HEK293 (cell line): ENCODE results near the gene PDE11A.

Experiments used
- CTCF ChIA-PET: fragments of 350-600 bp; formaldehyde crosslinking; extraction: SDS; loops from one replicate; lab custom pipeline; 2021; ENCODE audit warnings: antibody characterized with exemption; lab: Yijun Ruan, JAX
- POLR2A ChIA-PET: fragments of 300-600 bp; formaldehyde crosslinking; extraction: SDS; loops from one replicate; lab custom pipeline; 2020; ENCODE audit warnings: antibody characterized with exemption, inconsistent platforms; lab: Yijun Ruan, JAX
- H3K27ac ChIP-seq: fragments of 200-500 bp; sonication (Bioruptor generic); 2 replicates; pipeline ENCODE4 v1.5.1; 2014; ENCODE audit warnings: low read depth, low read length, control low read depth, inconsistent platforms; ENCODE audit errors: extremely low read depth
- H3K36me3 ChIP-seq, 2 experiments: fragments of 200-500 bp in 1 of 2; sonication (Bioruptor generic) in 1 of 2; 1 replicate in 1 of 2; 2 replicates in 1 of 2; pipeline ENCODE4 v1.5.1; 2014 to 2017; ENCODE audit warnings: inconsistent platforms in 2 of 2, low read length in 2 of 2; ENCODE audit not compliant: control insufficient read depth in 2 of 2, insufficient read depth in 1 of 2
- H3K4me1 ChIP-seq: fragments of 200-500 bp; sonication (Bioruptor generic); 2 replicates; pipeline ENCODE4 v1.5.1; 2014; ENCODE audit warnings: mild to moderate bottlenecking, low read length, inconsistent platforms; ENCODE audit not compliant: control insufficient read depth, insufficient read depth
- H3K4me3 ChIP-seq: 2 replicates; pipeline ENCODE4 v1.5.1; 2011; ENCODE audit warnings: low read depth, mild to moderate bottlenecking, control low read depth, low read length, moderate library complexity
- H3K9me3 ChIP-seq: fragments of 200-500 bp; sonication (Bioruptor generic); 2 replicates; pipeline ENCODE4 v1.5.1; 2014; ENCODE audit warnings: low read depth, low read length, inconsistent platforms; ENCODE audit not compliant: control insufficient read depth, insufficient read depth
- KLF7 ChIP-seq: fragments of 450-650 bp; formaldehyde crosslinking; IDR thresholded peaks from 2 replicates; pipeline ENCODE4 v1.5.1; 2016; ENCODE audit warnings: missing biosample characterization, missing genetic modification characterization, borderline replicate concordance
- SALL2 ChIP-seq: fragments of 450-650 bp; formaldehyde crosslinking; IDR thresholded peaks from 2 replicates; pipeline ENCODE4 v1.5.0; 2017; ENCODE audit warnings: missing biosample characterization, mild to moderate bottlenecking, missing genetic modification characterization, borderline replicate concordance
- ZFP3 ChIP-seq: fragments of 450-650 bp; formaldehyde crosslinking; IDR thresholded peaks from 2 replicates; pipeline ENCODE4 v1.5.1; 2016; ENCODE audit warnings: low read depth, missing biosample characterization, missing genetic modification characterization
- ZNF19 ChIP-seq: fragments of 450-650 bp; formaldehyde crosslinking; IDR thresholded peaks from 2 replicates; pipeline ENCODE4; 2016; ENCODE audit warnings: missing biosample characterization, missing genetic modification characterization, low read depth
- ZNF2 ChIP-seq: fragments of 450-650 bp; formaldehyde crosslinking; IDR thresholded peaks from 2 replicates; pipeline ENCODE4 v1.5.1; 2016; ENCODE audit warnings: missing biosample characterization, missing genetic modification characterization
- ZNF302 ChIP-seq: fragments of 450-650 bp; formaldehyde crosslinking; IDR thresholded peaks from 2 replicates; pipeline ENCODE4 v1.5.1; 2016; ENCODE audit warnings: missing biosample characterization, missing genetic modification characterization, low read depth
- ZNF394 ChIP-seq: fragments of 450-650 bp; formaldehyde crosslinking; IDR thresholded peaks from 2 replicates; pipeline ENCODE4 v1.5.1; 2016; ENCODE audit warnings: missing biosample characterization, missing genetic modification characterization, mild to moderate bottlenecking, moderate library complexity, borderline replicate concordance
- ZNF404 ChIP-seq: fragments of 450-650 bp; formaldehyde crosslinking; IDR thresholded peaks from 2 replicates; pipeline ENCODE4 v1.5.1; 2017; ENCODE audit warnings: missing biosample characterization, missing genetic modification characterization
- ZNF473 ChIP-seq: fragments of 450-650 bp; formaldehyde crosslinking; IDR thresholded peaks from 2 replicates; pipeline ENCODE4 v1.5.1; 2017; ENCODE audit warnings: missing biosample characterization, missing genetic modification characterization
- ZNF501 ChIP-seq: fragments of 450-650 bp; formaldehyde crosslinking; IDR thresholded peaks from 2 replicates; pipeline ENCODE4 v1.5.1; 2016; ENCODE audit warnings: missing biosample characterization, missing genetic modification characterization
- ZNF514 ChIP-seq: fragments of 450-650 bp; formaldehyde crosslinking; IDR thresholded peaks from 2 replicates; pipeline ENCODE4 v1.5.1; 2016; ENCODE audit warnings: missing biosample characterization, missing genetic modification characterization
- ZNF600 ChIP-seq: fragments of 450-650 bp; formaldehyde crosslinking; IDR thresholded peaks from 2 replicates; pipeline ENCODE4 v1.5.1; 2016; ENCODE audit warnings: missing biosample characterization, missing genetic modification characterization
- ZNF654 ChIP-seq: fragments of 450-650 bp; formaldehyde crosslinking; IDR thresholded peaks from 2 replicates; pipeline ENCODE4 v1.5.1; 2016; ENCODE audit warnings: low read depth, missing biosample characterization, missing genetic modification characterization
- ZNF707 ChIP-seq: fragments of 450-650 bp; formaldehyde crosslinking; IDR thresholded peaks from 2 replicates; pipeline ENCODE4 v1.5.1; 2016; ENCODE audit warnings: missing biosample characterization, missing genetic modification characterization
- ZNF76 ChIP-seq: fragments of 450-650 bp; formaldehyde crosslinking; IDR thresholded peaks from 2 replicates; pipeline ENCODE4; 2016; ENCODE audit warnings: low read depth, missing biosample characterization, missing genetic modification characterization, borderline replicate concordance
- ZSCAN16 ChIP-seq: fragments of 450-650 bp; formaldehyde crosslinking; IDR thresholded peaks from 2 replicates; pipeline ENCODE4 v1.5.1; 2016; ENCODE audit warnings: missing biosample characterization, missing genetic modification characterization
- TF ChIP-seq, protein P1 (sequence below): fragments of 450-650 bp; formaldehyde crosslinking; IDR thresholded peaks from 2 replicates; pipeline ENCODE4 v1.5.1; 2016; ENCODE audit warnings: missing biosample characterization, missing genetic modification characterization
- TF ChIP-seq, protein P2 (sequence below): fragments of 450-650 bp; formaldehyde crosslinking; IDR thresholded peaks from 2 replicates; pipeline ENCODE4 v1.5.1; 2016; ENCODE audit warnings: missing biosample characterization, missing genetic modification characterization
- TF ChIP-seq, protein P3 (sequence below): fragments of 450-650 bp; formaldehyde crosslinking; IDR thresholded peaks from 2 replicates; pipeline ENCODE4 v1.5.1; 2016; ENCODE audit warnings: missing biosample characterization, missing genetic modification characterization

PDE11A gene

DNA sequence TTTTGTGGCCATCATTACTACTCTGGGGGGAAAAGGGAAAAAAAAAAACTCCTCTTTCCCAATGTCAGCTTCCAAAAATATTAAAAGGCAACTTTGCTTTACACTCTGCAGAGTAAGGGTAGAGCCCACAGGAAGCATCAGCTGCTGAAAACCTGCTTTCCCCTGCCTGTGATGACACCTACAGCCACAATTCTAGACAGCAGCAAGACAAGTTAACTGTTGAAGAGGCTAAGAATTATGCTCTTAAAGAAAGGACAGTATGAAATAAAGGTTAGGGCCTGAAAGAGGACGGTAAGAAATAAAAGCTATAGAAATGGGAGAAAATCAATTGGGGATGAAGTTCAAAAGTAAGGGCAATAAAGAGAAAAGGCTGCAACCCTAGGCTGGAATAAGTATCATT, 3.0 kb downstream of the PDE11A start:
- POLR2A ChIA-PET: no interaction called here
- no peak for TF ChIP-seq ZNF76 (tag by site-specific recombination)
- no peak for TF ChIP-seq ZNF514 (tag by site-specific recombination)
- no peak for TF ChIP-seq KLF7 (tag by site-specific recombination)
- TF ChIP-seq ZNF2 (tag by site-specific recombination): no peak
- TF ChIP-seq, protein P1, sequence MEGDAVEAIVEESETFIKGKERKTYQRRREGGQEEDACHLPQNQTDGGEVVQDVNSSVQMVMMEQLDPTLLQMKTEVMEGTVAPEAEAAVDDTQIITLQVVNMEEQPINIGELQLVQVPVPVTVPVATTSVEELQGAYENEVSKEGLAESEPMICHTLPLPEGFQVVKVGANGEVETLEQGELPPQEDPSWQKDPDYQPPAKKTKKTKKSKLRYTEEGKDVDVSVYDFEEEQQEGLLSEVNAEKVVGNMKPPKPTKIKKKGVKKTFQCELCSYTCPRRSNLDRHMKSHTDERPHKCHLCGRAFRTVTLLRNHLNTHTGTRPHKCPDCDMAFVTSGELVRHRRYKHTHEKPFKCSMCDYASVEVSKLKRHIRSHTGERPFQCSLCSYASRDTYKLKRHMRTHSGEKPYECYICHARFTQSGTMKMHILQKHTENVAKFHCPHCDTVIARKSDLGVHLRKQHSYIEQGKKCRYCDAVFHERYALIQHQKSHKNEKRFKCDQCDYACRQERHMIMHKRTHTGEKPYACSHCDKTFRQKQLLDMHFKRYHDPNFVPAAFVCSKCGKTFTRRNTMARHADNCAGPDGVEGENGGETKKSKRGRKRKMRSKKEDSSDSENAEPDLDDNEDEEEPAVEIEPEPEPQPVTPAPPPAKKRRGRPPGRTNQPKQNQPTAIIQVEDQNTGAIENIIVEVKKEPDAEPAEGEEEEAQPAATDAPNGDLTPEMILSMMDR (tag by site-specific recombination): 0 out of 2 replicates have a peak, but pooled peaks have one; percentile 40
- peak; percentile 24 for TF ChIP-seq ZNF654 (tag by site-specific recombination)
- TF ChIP-seq ZNF707 (tag by site-specific recombination): no peak
- no peaks in the 10 kb centered on the region for H3K9me3 ChIP-seq
- H3K27ac ChIP-seq: no peak overlapping the region
- H3K4me3 ChIP-seq: no peak overlapping the region
- no peaks in the 10 kb centered on the region for H3K36me3 ChIP-seq
- CTCF ChIA-PET: interaction anchor here (0.8 to 2.0 kb wide), 4 partner anchors 86 to 272 kb away, joined by 3 to 9 read pairs (median 3); no protein-coding TSS in a partner anchor
- no peaks in the 10 kb centered on the region for H3K4me1 ChIP-seq

DNA sequence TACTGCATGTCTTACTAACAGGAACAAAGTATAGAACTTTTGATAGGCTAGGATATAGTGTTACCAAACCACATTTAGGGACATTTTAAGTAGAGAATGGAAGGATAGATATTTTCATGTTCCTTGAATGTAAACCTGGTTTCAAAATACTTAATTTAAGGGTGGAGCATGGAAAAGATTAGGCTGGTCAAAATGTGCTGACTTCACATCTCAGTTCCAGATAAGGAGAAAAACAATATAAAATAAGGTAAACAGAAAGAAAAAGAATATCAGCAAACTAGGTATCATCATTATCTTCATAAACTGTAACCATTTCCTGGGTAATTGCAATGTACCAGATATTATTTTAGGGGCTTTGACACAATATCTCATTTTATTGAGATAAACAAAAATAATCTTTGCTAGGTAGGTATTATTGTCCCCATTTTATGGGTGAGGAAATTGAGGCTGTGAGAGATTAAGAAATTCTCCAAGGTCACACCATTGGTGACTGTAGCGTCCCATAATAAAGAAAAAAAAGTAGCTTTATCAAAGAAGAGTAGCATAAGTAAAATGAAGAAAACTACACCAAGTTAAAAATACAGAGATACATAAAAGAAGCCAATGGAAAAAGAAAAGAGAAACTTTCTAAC, 3.6 kb downstream of the PDE11A start:
- TF ChIP-seq, protein P2, sequence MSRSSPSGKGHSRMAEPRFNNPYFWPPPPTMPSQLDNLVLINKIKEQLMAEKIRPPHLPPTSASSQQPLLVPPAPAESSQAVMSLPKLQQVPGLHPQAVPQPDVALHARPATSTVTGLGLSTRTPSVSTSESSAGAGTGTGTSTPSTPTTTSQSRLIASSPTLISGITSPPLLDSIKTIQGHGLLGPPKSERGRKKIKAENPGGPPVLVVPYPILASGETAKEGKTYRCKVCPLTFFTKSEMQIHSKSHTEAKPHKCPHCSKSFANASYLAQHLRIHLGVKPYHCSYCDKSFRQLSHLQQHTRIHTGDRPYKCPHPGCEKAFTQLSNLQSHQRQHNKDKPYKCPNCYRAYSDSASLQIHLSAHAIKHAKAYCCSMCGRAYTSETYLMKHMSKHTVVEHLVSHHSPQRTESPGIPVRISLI (tag by site-specific recombination): no peak
- TF ChIP-seq SALL2 (tag by site-specific recombination) (no peak), ZSCAN16 (tag by site-specific recombination) (no peak), ZNF473 (no peak), ZNF404 (tag by site-specific recombination) (no peak), ZNF394 (tag by site-specific recombination) (no peak), ZNF501 (tag by site-specific recombination) (no peak), ZNF19 (tag by site-specific recombination) (no peak), ZFP3 (tag by site-specific recombination) (no peak)
- TF ChIP-seq, protein P3, sequence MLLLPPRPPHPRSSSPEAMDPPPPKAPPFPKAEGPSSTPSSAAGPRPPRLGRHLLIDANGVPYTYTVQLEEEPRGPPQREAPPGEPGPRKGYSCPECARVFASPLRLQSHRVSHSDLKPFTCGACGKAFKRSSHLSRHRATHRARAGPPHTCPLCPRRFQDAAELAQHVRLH: no peak
- CTCF ChIA-PET: interaction anchor here (0.6 to 2.0 kb wide), 4 partner anchors 85 to 272 kb away, joined by 3 to 9 read pairs (median 4); no protein-coding TSS in a partner anchor

DNA sequence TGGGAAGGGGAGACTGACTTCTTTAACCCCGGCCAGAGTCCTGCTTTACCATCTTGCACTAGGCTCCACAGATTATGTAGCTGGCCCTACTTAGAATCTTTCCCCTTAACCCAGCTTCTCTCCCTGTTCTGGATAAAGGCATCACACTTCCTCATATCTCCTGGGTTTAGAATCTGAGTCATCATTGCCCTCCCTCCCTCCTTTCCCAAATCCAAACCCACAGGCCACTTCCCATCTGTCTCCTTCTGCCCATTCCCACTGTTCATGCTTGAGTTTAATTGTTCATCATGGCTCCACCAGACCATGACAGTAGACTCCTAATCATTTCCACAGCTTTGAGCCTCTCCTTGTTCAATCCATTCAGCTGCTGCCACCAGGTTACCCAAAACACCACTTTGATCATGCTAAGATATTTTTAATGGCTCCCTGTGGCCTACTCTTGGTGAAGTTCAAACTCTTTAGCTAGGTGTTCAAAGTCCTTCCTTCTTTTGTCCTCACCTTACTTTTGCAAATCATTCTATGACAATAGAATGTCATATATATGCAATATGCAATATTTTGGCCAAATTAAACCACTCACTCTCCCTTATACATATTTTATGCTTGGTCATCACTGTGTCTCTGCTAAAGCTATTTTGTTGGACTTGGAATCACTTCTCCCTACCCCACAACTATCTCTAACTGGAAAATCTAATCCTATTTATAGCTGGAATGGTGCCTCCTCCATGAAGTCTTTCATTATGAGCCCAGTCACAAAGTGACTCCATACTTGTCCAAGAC, 5.5 kb downstream of the PDE11A start:
- Histone ChIP-seq H3K27ac (no peak overlapping the region), H3K4me1 (no peaks in the 10 kb centered on the region), H3K4me3 (no peak overlapping the region), H3K9me3 (no peaks in the 10 kb centered on the region), H3K36me3 (no peaks in the 10 kb centered on the region)
- ChIA-PET POLR2A (no interaction called here), CTCF (no interaction called here)
- TF ChIP-seq ZNF302 (tag by site-specific recombination) (no peak), ZNF600 (0 out of 2 replicates have a peak, but pooled peaks have one; percentile 37), SALL2 (tag by site-specific recombination) (no peak)

More for the DNA sequence above, 3.6 kb downstream of the PDE11A start:
- Histone ChIP-seq H3K4me3 (no peak overlapping the region), H3K27ac (no peak overlapping the region), H3K9me3 (no peaks in the 10 kb centered on the region), H3K4me1 (no peaks in the 10 kb centered on the region), H3K36me3 (no peaks in the 10 kb centered on the region)
- POLR2A ChIA-PET: no interaction called here
